Measurements from ENCODE around the gene BTF3.

DNA sequence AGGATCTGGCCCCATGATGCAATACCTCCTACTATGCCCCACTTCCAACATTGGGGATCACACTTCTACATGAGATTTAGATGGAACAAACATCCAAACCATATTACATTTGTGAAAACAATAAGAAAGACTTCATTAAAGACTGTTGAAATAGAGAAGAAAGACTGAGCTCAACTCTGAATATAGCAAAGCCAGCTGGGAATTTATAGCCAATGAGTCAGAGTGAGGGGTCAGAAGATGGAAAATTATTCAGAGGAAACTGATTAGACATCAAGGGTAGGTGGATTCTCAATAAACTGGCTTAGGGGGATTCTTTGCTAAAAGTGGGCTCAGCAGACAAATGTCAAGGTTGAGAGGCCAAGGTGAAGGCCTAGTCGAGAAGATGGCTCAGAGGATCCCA, 25.6 kb downstream of the BTF3 start:
- no peak for TF ChIP-seq CTCF (IDR thresholded peaks at IDR 0.05 in 8 of 11, conservative IDR thresholded peaks at IDR 0.05 in 3 of 11)
- TF ChIP-seq POLR2A (IDR thresholded peaks at IDR 0.05): no peak

Data from spleen (tissue), 7 donors.